Neural progenitor cell (in vitro differentiated cells): Measurements from ENCODE around the gene NEK1. TPM values are rescaled to one million over a fixed set of nuclear protein-coding genes. Genes with fewer than 3 reads are reported as not detected.

Experiments
- DNase-seq: peaks from one replicate; pipeline ENCODE4 v3.0.0-alpha.2; 2016; ENCODE audit warnings: low spot score
- H2AFZ ChIP-seq: fragments of 200-600 bp; sonication (generic); replicated peaks from 2 replicates; pipeline ENCODE4 v1.6.1; 2016; ENCODE audit warnings: antibody characterized with exemption
- H3F3A ChIP-seq: fragments of 200-600 bp; sonication (generic); 2 replicates; pipeline ENCODE4 v1.6.1; 2016; ENCODE audit warnings: antibody characterized with exemption, low read depth
- H3K27ac ChIP-seq: fragments of 200-600 bp; sonication (generic); 2 replicates; pipeline ENCODE4 v1.5.1; 2016; ENCODE audit warnings: mild to moderate bottlenecking
- H3K27me3 ChIP-seq: fragments of 200-600 bp; sonication (generic); 2 replicates; pipeline ENCODE4 v1.6.1; 2016; ENCODE audit warnings: mild to moderate bottlenecking, moderate library complexity
- H3K36me3 ChIP-seq: fragments of 200-600 bp; sonication (generic); 2 replicates; pipeline ENCODE4 v1.5.1; 2016
- H3K4me1 ChIP-seq: fragments of 200-600 bp; sonication (generic); 2 replicates; pipeline ENCODE4 v1.6.1; 2016; ENCODE audit warnings: mixed run types
- H3K4me2 ChIP-seq: fragments of 200-600 bp; sonication (generic); 2 replicates; pipeline ENCODE4 v1.6.1; 2016
- H3K4me3 ChIP-seq: fragments of 200-600 bp; sonication (generic); 2 replicates; pipeline ENCODE4 v1.5.1; 2016
- H3K79me2 ChIP-seq: fragments of 200-600 bp; sonication (generic); 2 replicates; pipeline ENCODE4 v1.6.1; 2016; ENCODE audit warnings: low read depth
- H3K9ac ChIP-seq: fragments of 200-600 bp; sonication (generic); 2 replicates; pipeline ENCODE4 v1.6.1; 2016
- H3K9me3 ChIP-seq: fragments of 200-600 bp; sonication (generic); 2 replicates; pipeline ENCODE4 v1.5.1; 2016; ENCODE audit warnings: low read depth
- H4K20me1 ChIP-seq: fragments of 200-600 bp; sonication (generic); 2 replicates; pipeline ENCODE4 v1.6.1; 2016; ENCODE audit warnings: low read depth
- H3K27ac Mint-ChIP-seq: 3 replicates; pipeline ENCODE4 v1.8.0; 2021; ENCODE audit warnings: mixed read lengths
- H3K27me3 Mint-ChIP-seq: 2 replicates; pipeline ENCODE4 v1.8.0; 2022; ENCODE audit warnings: low read depth, mild to moderate bottlenecking, inconsistent platforms, moderate library complexity, mixed read lengths; ENCODE audit not compliant: insufficient read depth
- H3K36me3 Mint-ChIP-seq: 3 replicates; pipeline ENCODE4 v1.8.0; 2021; ENCODE audit warnings: mixed read lengths
- H3K4me1 Mint-ChIP-seq: 3 replicates; pipeline ENCODE4 v1.8.0; 2021; ENCODE audit warnings: mixed read lengths
- H3K4me3 Mint-ChIP-seq: 3 replicates; pipeline ENCODE4 v1.8.0; 2021; ENCODE audit warnings: mild to moderate bottlenecking, moderate library complexity, mixed read lengths
- H3K9me3 Mint-ChIP-seq: 3 replicates; pipeline ENCODE4 v1.8.0; 2020; ENCODE audit warnings: mixed read lengths
- CTCF ChIP-seq: fragments of 200-600 bp; sonication (generic); IDR thresholded peaks from 2 replicates; pipeline ENCODE4 v1.5.1; 2017; ENCODE audit warnings: antibody characterized with exemption, mild to moderate bottlenecking
- EZH2 ChIP-seq: fragments of 200-600 bp; sonication (generic); IDR thresholded peaks from 2 replicates; pipeline ENCODE4 v1.6.1; 2017; ENCODE audit warnings: antibody characterized with exemption, mild to moderate bottlenecking, moderate library complexity
- EZH2phosphoT487 ChIP-seq: fragments of 200-600 bp; sonication (generic); IDR thresholded peaks from 2 replicates; pipeline ENCODE4 v1.6.1; 2017; ENCODE audit warnings: antibody characterized with exemption
- total RNA-seq: library from RNA; depleted of rRNA; stranded (reverse); fragments of >200 nt; gene quantifications from 2 replicates; pipeline ENCODE4 v1.2.3, GENCODE V29; 2015; ENCODE audit warnings: low replicate concordance

NEK1 gene
- total RNA-seq, 1 donor from 2014 or later = 12.1 TPM

- DNase-seq = peak; percentile 84
- peaks cover 10% of the 10 kb centered on the region for H3K4me1 ChIP-seq
- no peak overlapping the region for H3K9ac ChIP-seq
- H3K27ac Mint-ChIP-seq = peak overlapping the region; percentile 83
- no peaks in the 10 kb centered on the region for H3K27me3 Mint-ChIP-seq
- H3K9me3 ChIP-seq = no peaks in the 10 kb centered on the region
- H3K27ac ChIP-seq = peak overlapping the region; percentile 90
- peak overlapping the region; percentile 95 for H3K4me3 Mint-ChIP-seq
- no peaks in the 10 kb centered on the region for H3K27me3 ChIP-seq
- peaks cover 33% of the 10 kb centered on the region for H3K79me2 ChIP-seq
- no peaks in the 10 kb centered on the region for H3K36me3 ChIP-seq
- H3K36me3 Mint-ChIP-seq = peaks cover 2% of the 10 kb centered on the region
- peak overlapping the region; percentile 85 for H2AFZ ChIP-seq
- H3K9me3 Mint-ChIP-seq = no peaks in the 10 kb centered on the region
- H4K20me1 ChIP-seq = no peaks in the 10 kb centered on the region
- TF ChIP-seq CTCF (peak; percentile 83), EZH2 (no peak)
- peak overlapping the region; percentile 85 for H3K4me2 ChIP-seq
- peaks cover 18% of the 10 kb centered on the region for H3K4me1 Mint-ChIP-seq
- peaks cover 12% of the 10 kb centered on the region for H3F3A ChIP-seq
- H3K4me3 ChIP-seq = peak overlapping the region; percentile 83
Observed at GRCh38 chr4:169612871-169613859, 782 bp upstream of the NEK1 start.

- Histone ChIP-seq H3K4me1 (peaks cover 10% of the 10 kb centered on the region), H3K27me3 (no peaks in the 10 kb centered on the region), H3K4me3 (peak overlapping the region; percentile 83), H3K79me2 (peaks cover 33% of the 10 kb centered on the region), H4K20me1 (no peaks in the 10 kb centered on the region), H3K9ac (no peak overlapping the region), H3K9me3 (no peaks in the 10 kb centered on the region), H3K27ac (no peak overlapping the region), H2AFZ (no peak overlapping the region), H3K36me3 (no peaks in the 10 kb centered on the region), H3F3A (peaks cover 12% of the 10 kb centered on the region), H3K4me2 (peak overlapping the region; percentile 85)
- Mint-ChIP-seq H3K4me3 (peak overlapping the region; percentile 95), H3K27ac (no peak overlapping the region), H3K9me3 (no peaks in the 10 kb centered on the region), H3K27me3 (no peaks in the 10 kb centered on the region), H3K36me3 (peaks cover 7% of the 10 kb centered on the region), H3K4me1 (peaks cover 18% of the 10 kb centered on the region)
- no peak for DNase-seq
- TF ChIP-seq EZH2 = no peak
- no peak for TF ChIP-seq EZH2phosphoT487
- no peak for TF ChIP-seq CTCF
Observed at GRCh38 chr4:169611157-169611556, 1.2 kb downstream of the NEK1 start.

- H3K4me2 ChIP-seq = no peak overlapping the region
- H3K9me3 ChIP-seq = no peaks in the 10 kb centered on the region
- H3K9ac ChIP-seq = no peak overlapping the region
- no peaks in the 10 kb centered on the region for H3K27me3 ChIP-seq
- peaks cover 12% of the 10 kb centered on the region for H3K36me3 ChIP-seq
- no peaks in the 10 kb centered on the region for H3K4me1 ChIP-seq
- no peak overlapping the region for H3K4me3 ChIP-seq
- no peak overlapping the region for H3K4me3 Mint-ChIP-seq
- H3K79me2 ChIP-seq = peaks cover 10% of the 10 kb centered on the region
- H3K27me3 Mint-ChIP-seq = no peaks in the 10 kb centered on the region
- H3K27ac Mint-ChIP-seq = no peak overlapping the region
- TF ChIP-seq EZH2phosphoT487 (no peak), EZH2 (no peak), CTCF (no peak)
- no peaks in the 10 kb centered on the region for H3K9me3 Mint-ChIP-seq
- H3F3A ChIP-seq = no peaks in the 10 kb centered on the region
- no peak overlapping the region for H2AFZ ChIP-seq
- no peak for DNase-seq
- no peaks in the 10 kb centered on the region for H3K4me1 Mint-ChIP-seq
- no peak overlapping the region for H3K27ac ChIP-seq
- H4K20me1 ChIP-seq = no peaks in the 10 kb centered on the region
- H3K36me3 Mint-ChIP-seq = peaks cover 9% of the 10 kb centered on the region
Observed at GRCh38 chr4:169604903-169605331, 7.5 kb downstream of the NEK1 start.
